ENCODE data around the gene SLC9A2.

Gene SLC9A2

GRCh38 chr2:102618452-102619413 is 620 bp upstream of the SLC9A2 start:
- DNase-seq, result no peak

- DNase-seq, result no peak
These were observed 979 bp downstream of the SLC9A2 start for GRCh38 chr2:102620332-102620731.

- no peak for DNase-seq
These were observed 2.3 kb downstream of the SLC9A2 start for GRCh38 chr2:102621630-102622029.

DNA sequence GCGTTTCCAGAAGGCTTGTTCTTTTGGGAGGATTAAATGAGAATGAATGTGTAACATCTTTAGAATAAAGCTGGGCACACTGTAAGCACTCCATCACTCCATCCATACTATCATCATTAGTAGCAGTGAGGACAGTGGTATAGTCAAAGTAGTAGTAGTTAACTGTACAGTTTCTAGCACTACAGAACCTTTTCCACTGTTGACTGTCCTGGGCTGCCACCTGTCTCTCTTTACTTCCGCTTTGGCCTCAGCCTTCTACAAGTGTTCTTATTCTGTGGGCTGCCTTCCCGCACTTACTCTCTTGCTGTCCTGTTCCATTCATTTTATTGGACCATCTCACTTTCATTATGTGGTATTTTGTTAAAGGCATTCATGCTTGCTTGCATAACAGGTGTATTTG is 3.3 kb downstream of the SLC9A2 start:
- no peak for DNase-seq

- DNase-seq, result no peak
These were observed 11.1 kb downstream of the SLC9A2 start for GRCh38 chr2:102630458-102630857.

GRCh38 chr2:102632380-102633175 is 13.2 kb downstream of the SLC9A2 start:
- DNase-seq, result no peak

DNA sequence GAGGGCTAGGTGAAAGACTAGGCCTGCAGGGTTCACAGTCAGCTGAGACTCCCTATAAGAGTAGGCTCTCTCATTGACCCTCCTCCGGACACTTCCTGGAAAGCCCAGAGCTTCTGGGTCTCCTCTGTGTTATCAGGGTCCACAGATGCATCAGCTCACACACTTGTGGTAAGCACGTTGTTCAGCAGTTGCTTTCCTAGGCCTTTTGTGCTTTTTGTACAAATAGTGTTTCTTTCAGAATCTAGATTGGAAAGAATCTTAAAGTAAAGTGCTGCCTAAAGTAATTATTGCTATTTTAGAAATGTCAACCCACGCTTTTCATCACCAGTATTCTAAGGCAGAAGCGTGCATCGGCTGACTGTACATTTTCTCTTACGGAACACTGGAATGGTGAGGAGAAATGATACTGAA is 15.5 kb downstream of the SLC9A2 start:
- no peak for DNase-seq

DNA sequence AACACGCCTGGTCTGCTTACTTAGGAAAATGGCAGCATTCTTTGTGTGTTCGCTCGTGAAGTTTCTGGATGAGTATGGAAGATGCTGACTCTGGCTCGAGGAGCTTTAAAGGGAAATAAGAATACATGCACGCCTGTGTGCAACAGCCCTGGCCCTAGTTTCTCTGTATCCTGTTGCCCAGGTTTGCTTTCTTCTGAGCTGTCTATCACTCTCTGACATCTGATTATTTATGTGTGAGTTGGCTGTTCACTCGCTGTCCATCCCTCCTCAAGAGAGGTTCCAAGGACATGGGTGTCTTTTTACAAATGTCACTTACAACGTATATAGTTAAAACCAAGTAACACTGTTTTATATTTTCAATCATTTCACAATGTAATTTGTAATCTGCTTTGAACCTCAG is 16.0 kb downstream of the SLC9A2 start:
- no peak for DNase-seq

GRCh38 chr2:102636283-102636907 is 17.0 kb downstream of the SLC9A2 start:
- DNase-seq, result no peak

DNA sequence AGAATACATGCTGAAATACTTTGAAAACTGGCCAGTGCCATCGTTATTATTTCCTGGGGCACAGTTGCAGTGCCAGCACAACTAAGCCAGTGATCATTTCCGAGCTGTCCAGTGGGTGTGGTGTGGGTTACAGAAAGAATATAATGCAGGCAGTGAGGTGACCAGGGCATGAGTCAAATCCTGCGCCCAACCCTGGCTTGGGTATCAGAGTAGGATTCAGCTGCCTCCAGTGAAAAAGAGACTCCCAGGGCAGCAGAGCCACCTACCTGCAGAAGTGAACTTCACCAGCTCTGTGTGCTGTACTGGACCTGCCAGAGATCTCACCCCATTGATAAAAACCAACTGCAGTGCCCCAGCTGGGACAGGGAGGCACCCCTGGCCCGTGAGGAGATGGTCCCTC is 18.0 kb downstream of the SLC9A2 start:
- DNase-seq, result no peak

GRCh38 chr2:102639429-102639828 is 20.1 kb downstream of the SLC9A2 start:
- no peak for DNase-seq

GRCh38 chr2:102652126-102652525 is 32.8 kb downstream of the SLC9A2 start:
- DNase-seq, result no peak

- DNase-seq, result no peak
These were observed 38.4 kb downstream of the SLC9A2 start for GRCh38 chr2:102657770-102658169.

DNA sequence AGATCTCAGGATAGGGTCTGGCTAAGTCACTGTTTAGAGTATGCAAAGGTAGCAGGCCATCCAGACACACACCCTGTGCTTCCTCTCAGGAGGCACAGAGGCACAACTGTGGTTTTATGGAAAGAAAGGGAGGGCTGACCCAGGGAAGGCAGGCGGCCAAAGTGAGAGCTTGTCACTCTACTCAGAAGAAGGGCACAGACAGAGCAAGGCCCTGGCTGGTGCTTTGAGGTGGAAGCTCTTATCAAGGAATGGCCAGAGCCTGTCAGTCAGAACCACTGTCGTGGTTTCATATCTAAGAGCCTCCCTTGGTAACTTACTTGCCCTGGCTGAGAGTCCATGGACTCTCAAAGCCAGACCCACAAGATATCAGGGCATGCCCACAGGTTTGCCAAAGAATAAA is 40.7 kb downstream of the SLC9A2 start:
- DNase-seq, result no peak

GRCh38 chr2:102660574-102660973 is 41.2 kb downstream of the SLC9A2 start:
- no peak for DNase-seq

GRCh38 chr2:102661846-102662245 is 42.5 kb downstream of the SLC9A2 start:
- DNase-seq, result no peak

GRCh38 chr2:102662833-102663232 is 43.5 kb downstream of the SLC9A2 start:
- DNase-seq, result no peak

DNA sequence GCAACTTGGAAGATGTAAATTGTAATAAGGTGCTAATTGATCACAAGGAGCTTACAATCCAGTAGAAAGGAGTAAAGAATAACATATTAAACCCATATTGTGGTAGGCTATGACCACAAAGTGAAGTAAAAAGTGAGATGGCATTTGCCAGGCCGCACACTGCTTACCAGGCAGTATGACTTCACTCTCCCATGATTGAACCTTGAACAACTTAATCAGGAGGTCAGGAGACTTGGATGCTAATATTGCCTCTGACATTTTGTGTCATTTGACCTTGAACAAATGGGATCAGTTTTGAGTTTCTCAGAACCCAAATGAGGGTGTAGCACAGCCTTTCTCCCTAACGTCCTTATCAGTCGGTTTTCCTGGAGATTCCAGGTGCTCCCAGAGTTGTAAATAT is 44.0 kb downstream of the SLC9A2 start:
- no peak for DNase-seq

- DNase-seq, result no peak
These were observed 45.1 kb downstream of the SLC9A2 start for GRCh38 chr2:102664471-102664909.

DNA sequence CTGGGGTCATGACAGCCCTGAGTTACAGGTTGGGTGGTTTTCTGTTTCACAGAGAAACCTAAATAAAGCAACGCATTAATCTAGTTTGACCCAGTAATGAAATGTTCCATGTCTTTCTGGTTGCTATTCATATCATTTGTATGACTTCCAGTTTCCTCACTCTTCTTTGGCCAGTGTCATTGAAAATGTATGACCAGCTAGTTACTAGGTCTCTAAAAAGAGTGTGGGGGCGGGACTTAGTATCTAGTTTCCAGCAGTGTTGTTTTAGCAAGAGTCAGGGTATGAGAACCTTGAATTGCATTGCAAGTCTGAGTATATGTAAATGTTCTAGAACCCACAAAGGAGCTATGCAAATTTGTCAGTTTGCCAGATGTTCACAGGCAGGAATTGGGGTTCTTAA is 47.7 kb downstream of the SLC9A2 start:
- no peak for DNase-seq

GRCh38 chr2:102668171-102668570 is 48.8 kb downstream of the SLC9A2 start:
- DNase-seq, result no peak

DNA sequence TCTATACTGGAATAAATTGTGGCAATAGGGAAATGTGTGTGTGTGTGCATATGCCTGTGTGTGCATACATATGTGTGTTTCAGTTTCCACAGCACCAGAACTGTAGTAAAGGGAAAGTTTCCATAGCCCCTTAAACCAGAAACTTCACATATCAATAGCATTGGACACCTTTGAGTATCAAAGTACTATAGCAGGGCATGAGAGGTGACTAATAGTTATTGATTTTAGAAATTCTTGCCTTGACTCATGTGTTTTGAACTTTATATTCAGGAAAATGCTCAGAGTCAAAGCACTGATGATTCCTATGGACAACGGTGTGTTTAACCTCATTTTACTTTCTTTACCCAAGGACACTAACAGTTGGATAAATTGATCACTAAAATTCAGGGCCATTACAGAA is 50.0 kb downstream of the SLC9A2 start:
- DNase-seq, result no peak

- DNase-seq, result no peak
These were observed 52.9 kb downstream of the SLC9A2 start for GRCh38 chr2:102672107-102672776.
